ENCODE data around the gene CCNK.

CCNK gene

DNA sequence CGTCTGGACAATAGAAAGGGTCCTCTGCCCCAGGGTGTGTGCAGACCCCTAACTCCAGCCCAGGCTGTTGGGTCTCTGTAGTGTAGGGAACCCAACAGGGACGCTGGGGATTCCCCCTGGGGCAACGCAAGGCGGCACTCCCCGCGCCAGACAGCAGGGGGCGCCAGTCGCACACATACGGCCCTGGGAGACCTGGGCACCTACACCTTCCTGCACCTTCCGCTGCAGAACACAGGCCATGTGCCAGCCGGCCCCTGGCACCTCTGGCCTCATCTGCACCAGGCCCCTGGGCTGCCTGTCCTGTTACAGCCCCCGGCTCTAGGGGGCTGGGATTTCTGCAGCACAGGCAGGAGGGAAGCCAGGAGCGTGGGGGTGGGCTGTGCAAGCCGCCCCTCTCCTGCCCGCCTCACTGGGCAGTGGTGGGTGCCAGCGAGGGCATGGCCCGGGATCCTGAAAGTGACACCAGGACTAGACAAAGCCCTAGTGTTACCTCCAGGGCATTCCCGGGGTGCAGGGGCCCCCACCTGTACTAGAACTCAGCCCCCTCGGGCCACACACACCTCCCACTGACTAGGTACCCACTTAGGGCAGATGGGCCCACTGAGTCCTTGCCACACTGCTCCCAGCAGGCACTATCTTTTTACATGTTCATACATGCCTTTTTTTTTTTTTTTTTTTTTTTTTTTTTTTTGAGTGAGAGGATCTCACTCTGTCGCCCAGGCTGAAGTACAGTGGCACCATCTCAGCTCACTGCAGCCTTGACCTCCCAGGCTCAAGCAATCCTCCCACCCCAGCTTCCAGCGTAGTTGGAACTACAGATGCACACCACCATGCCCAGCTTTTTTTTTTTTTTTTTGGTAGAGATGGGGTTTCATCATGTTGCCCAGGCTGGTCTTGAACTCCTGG is 37.5 kb downstream of the CCNK start:
- in situ Hi-C loops (cut with MboI; ENCODE audit: low sequenced_read_pairs), result no loop called here

DNA sequence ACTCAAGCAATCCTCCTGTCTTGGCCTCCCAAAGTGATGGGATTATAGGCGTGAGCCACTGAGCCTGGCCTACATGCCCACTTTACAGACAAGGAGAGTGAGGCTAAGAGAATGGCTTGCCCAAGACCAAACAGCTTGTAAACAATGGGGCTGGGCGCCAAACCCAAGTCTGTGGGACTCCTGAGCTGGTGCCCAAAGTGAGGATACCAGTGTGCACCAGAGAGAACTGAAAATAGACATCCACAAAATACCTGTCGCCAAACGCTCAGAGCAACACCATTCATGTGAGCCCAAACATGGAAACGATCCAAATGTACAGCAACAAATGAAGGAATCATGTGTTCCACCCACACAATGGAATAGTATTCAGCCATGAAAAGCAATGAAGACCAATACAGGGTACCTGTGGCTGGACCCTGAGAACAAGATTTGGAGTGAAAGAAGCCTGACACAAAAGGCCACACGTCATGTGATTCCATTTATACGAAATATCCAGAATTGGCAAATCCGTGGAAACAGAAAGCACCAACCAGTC is 38.2 kb downstream of the CCNK start:
- in situ Hi-C loops (cut with MboI; ENCODE audit: low sequenced_read_pairs), result no loop called here

DNA sequence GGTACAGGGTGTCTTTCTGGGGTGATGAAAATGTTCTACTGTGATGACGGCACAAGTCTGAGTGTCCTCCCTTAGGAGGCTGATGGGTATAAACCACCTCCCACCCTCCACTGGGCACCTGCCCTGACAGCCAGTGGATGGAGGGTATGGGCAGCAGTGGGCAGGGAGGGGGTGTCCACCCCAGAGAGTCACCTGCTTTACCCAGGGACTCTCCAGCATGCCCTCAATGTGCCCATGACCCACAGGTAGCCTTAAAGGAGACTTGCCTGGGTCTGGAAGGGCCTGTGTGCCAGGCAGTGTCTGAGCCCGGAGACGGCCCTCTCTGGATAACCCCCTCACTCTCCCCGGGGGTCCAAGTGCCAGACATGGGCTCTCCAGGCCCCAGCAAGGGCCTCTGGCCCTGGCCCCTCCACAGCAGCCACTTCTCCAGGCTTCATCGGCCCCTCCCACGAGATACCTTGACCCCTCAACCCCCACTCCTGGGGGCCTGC is 38.8 kb downstream of the CCNK start:
- in situ Hi-C loops (cut with MboI; ENCODE audit: low sequenced_read_pairs), result loop anchor here (10.0 kb wide), 1 partner anchor 115 kb away; no protein-coding TSS in a partner anchor

DNA sequence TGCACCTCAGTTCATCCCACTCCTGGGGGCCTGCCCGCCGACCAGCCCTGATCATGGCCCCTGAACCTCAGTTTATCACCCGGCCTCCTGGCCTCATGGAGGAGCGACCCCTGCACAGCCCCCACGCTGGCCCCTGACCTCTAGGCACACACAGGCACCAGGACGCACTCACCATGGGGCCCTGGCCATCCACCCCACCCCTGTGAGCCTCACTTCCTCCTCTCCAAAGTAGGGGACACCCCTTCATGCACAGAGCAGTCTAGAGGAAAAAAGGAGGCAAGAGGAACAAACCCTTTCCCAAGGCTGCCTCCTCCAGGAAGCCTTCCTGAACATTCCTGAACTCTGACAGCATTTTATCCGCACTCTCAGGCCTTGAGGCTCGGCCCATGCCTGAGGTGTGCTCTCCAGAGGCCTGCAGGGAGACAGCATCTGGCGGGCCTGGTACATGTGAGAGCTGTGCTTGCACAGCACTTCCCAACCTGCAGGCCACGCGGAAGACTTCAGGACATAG is 39.4 kb downstream of the CCNK start:
- in situ Hi-C loops (cut with MboI; ENCODE audit: low sequenced_read_pairs), result loop anchor here (10.0 kb wide), 1 partner anchor 114 kb away; no protein-coding TSS in a partner anchor

GRCh38 chr14:99521176-99522024 is 40.2 kb downstream of the CCNK start:
- in situ Hi-C loops (cut with MboI; ENCODE audit: low sequenced_read_pairs), result loop anchor here (10.0 kb wide), 1 partner anchor 113 kb away; no protein-coding TSS in a partner anchor

DNA sequence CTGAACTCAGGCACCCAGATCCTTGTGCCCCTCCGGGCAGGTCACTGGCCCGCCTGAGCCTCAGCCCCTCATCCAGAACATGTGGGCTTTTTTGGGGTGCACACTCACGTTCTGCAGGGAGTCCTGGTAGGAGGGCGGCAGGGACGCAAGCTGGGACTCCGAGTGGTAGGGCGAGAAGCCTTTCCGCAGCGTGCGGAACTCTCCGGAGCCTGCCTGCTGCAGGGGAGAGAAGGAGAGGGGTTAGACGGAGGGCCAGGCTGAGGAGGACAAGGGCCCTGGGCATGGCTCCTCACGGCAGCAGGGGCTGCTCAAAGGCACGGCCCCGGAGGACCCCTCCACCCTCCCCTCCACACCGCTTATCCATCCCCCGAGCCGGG is 40.8 kb downstream of the CCNK start:
- in situ Hi-C loops (cut with MboI; ENCODE audit: low sequenced_read_pairs), result loop anchor here (10.0 kb wide), 1 partner anchor 113 kb away; no protein-coding TSS in a partner anchor

GRCh38 chr14:99522457-99522891 is 41.3 kb downstream of the CCNK start:
- in situ Hi-C loops (cut with MboI; ENCODE audit: low sequenced_read_pairs), result loop anchor here (10.0 kb wide), 1 partner anchor 112 kb away; no protein-coding TSS in a partner anchor

DNA sequence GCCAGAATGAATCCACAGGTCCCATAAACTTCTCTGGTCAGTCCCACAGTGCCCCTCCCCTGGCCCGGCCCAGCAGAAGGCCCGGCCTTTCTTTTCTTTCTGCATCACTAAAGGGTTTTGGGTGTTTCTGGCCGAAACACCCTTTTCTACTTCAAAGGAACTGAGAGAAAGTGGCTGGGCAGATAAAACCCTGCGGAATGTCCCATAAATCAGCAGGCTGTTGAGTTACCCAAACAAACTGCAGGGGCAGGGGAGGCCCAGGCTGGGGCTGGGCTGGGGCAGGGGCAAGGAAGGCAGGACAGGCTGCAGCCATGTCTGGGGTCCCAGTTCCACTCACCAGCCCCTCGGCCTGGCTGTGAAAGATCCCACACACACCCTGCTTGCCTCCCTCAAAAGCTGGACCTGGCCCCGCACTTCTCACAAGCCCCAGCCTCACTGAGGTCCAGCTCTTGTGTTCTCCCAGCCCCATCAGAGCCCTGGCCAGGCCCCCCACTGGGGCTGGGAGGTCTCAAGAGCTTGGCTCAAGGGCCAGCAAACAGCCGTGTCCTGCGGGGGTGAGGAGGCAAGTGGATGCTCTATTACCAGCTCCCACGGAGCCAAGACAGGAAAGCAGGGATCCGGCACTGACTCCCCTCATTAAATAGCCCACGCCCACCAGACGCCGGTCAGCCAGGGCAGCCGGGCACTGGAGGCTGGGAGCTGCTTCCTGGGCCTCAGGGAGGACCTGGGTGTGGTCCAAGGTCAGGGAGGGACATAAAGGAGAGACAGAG is 41.9 kb downstream of the CCNK start:
- in situ Hi-C loops (cut with MboI; ENCODE audit: low sequenced_read_pairs), result loop anchor here (10.0 kb wide), 1 partner anchor 112 kb away; no protein-coding TSS in a partner anchor

GRCh38 chr14:99523704-99524055 is 42.5 kb downstream of the CCNK start:
- in situ Hi-C loops (cut with MboI; ENCODE audit: low sequenced_read_pairs), result loop anchor here (10.0 kb wide), 1 partner anchor 111 kb away; no protein-coding TSS in a partner anchor

DNA sequence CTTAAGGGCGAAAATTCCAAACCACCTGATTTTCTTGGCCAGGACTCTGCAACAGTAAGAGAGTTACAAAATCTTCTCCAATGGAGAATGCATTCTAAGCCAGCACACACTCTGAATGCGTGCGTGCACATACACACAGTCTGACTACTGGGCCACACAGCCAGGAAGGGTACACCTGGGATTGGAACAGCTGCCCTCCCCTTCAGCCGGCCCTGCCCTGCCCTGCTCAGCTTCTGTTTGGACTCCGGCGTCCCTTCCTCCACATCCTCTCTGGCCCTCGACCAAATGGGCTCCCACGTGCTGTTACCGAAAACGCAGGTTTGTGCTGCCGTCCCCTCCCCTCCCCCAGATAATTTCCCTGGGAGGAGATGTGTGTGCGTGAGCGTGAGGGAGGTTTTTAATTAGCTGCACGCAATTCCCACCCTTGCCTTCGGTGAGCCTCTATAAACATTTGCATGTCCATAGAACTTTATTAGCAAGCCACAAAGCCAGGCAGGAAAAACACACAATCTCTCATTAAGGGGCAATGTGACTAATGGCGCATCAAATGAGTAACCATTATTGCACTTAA is 43.0 kb downstream of the CCNK start:
- in situ Hi-C loops (cut with MboI; ENCODE audit: low sequenced_read_pairs), result loop anchor here (10.0 kb wide), 1 partner anchor 111 kb away; no protein-coding TSS in a partner anchor

DNA sequence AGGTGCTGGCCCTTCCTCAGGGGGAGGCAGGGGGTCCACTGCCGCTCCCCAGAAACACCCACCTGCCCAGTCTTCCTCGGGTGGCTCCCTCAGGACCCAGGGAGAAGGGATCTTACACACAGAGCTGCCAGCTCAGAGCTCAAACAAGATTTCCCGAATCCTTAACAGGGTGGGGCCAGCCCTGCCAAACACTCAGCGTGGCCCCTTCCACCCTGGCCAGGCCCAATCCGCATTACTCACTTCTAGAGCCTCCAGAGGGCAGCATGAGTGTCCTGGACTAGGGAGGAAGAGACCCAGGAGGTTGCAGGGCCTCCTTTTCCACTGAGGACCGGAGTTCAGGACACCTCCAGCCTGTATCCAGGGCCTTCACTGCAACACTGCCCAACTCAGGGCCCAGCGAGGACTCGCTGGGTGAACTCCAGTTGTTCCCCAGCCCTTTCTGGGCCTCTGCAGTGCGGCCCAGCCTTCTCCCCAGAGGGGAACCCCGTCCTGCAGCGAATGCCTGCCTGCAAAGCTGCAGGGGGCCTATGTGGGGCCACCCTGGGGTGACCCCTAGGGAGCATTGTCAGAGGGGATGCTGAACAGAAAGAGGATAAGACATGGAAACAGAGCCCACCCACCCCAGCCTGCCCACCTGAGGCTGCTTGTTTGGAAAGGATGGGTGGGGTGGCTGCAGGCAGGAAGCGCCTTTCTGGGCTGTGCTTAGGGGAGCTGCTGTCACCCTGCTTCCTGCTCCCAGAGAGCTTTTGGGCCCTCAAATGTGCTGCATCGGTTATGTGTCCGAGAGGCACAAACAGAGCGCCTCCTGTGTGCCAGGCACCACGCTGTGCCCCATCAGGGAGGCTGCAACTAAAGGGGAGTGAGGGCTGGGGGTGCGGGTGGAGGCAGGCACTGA is 43.8 kb downstream of the CCNK start:
- in situ Hi-C loops (cut with MboI; ENCODE audit: low sequenced_read_pairs), result loop anchor here (10.0 kb wide), 1 partner anchor 110 kb away; no protein-coding TSS in a partner anchor

DNA sequence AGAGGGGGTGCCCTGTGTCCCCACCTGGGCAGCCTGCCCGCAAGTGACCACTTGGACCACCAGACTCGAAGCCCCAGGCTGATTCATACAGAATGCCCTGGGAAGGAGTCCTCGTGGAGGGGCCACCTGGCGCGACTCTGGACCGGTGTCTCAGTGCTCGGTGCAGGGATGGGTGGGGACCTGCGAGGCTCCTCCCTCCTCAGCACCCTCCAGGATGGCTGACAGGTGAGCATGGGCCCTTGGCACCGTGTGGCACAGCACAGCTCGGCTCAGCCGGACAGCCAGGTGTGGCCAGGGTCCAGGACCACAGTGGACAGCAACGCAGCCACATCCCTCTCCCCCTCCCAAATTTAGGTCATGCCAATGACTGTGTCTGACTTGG is 44.5 kb downstream of the CCNK start:
- in situ Hi-C loops (cut with MboI; ENCODE audit: low sequenced_read_pairs), result loop anchor here (10.0 kb wide), 1 partner anchor 109 kb away; no protein-coding TSS in a partner anchor

DNA sequence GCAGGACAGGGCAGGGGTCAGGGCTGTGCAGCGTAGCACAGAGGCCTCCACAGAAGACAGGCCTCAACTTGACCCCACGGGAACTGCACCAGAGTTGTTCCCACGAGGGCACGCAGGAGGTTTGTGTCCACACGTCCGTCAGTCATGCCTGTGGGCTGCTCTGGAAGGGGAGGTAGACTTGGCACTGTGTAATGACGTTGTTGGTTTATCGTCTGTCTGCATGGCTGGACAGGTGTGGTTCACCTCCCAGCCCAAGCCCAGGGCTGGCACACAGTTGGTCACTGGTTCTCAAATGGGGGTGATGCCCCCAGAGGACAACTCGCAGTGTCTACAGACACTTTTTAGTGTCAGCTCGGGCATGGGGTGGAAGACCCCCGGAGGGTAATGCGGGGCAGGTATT is 45.8 kb downstream of the CCNK start:
- in situ Hi-C loops (cut with MboI; ENCODE audit: low sequenced_read_pairs), result loop anchor here (10.0 kb wide), 1 partner anchor 108 kb away; no protein-coding TSS in a partner anchor

DNA sequence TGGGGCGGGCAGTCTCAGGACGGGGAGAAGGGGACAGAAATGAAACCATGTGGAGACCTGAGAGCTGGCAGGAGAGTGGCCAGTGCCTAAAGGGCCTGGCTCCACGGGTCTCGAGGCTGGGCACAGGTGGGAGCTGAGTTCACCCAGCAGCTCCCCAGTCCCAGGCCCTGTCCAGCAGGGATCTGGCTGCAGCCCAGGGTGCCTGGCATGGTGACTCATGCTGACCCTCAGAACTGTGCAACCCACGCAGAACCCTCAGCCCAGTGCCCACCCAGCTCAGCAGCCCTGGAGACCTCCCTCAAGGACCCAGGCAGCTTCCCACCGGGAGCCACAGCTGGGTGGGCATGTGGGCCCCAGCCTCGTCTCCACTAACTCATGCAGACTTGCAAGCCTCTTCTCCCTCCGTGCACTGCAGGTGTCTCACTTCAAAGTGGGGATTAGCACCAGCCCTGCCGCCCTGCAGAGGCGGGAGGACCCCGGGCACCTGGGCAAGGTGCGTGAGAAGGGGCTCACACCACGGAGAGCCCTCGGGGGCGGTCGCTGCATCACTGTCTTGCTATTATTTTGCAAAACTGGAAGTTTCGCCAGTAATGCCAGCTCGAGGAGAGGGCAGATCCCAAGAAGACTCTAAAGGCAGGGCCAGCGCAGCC is 46.3 kb downstream of the CCNK start:
- in situ Hi-C loops (cut with MboI; ENCODE audit: low sequenced_read_pairs), result loop anchor here (10.0 kb wide), 1 partner anchor 107 kb away; no protein-coding TSS in a partner anchor

DNA sequence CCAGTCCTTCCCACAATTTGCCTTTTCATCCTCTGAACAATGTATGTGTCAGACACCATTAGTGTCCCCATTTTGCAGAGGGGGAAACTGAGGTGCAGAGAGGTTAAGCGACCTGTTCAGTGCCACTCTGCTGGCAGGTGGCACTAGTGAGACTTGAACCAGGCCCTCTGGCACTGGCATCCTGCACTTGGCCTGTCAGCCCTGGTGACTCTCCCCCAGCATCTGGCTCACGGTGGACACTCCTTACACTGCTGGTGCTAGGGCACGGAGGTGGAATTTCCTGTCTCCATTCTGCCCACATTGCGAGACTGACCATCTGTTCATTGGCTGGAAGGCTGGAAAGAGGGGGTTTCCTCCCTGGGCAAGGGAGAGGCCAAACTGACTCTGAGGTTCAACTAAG is 48.7 kb downstream of the CCNK start:
- in situ Hi-C loops (cut with MboI; ENCODE audit: low sequenced_read_pairs), result loop anchor here (10.0 kb wide), 1 partner anchor 105 kb away; no protein-coding TSS in a partner anchor

- in situ Hi-C loops (cut with MboI; ENCODE audit: low sequenced_read_pairs), result no loop called here
Observed at GRCh38 chr14:99530407-99531155, 49.4 kb downstream of the CCNK start.
